Neural crest cell (in vitro differentiated cells): ENCODE results near the gene PGC. TPM values are rescaled to one million over a fixed set of nuclear protein-coding genes. Genes with fewer than 3 reads are reported as not detected.

Experiments used
- DNase-seq: peaks from one replicate; pipeline ENCODE4 v3.0.0; 2021; ENCODE audit warnings: low read depth, mixed read lengths, low spot score
- H3K27ac Mint-ChIP-seq: one replicate; pipeline ENCODE4 v1.8.0; 2021; ENCODE audit warnings: mild to moderate bottlenecking, mixed read lengths; ENCODE audit not compliant: unreplicated experiment
- H3K27me3 Mint-ChIP-seq: 2 replicates; pipeline ENCODE4 v1.8.0; 2021; ENCODE audit warnings: low read depth, mild to moderate bottlenecking, mixed read lengths
- H3K36me3 Mint-ChIP-seq: 2 replicates; pipeline ENCODE4 v1.8.0; 2021; ENCODE audit warnings: low read depth, mild to moderate bottlenecking, mixed read lengths
- H3K4me1 Mint-ChIP-seq: 2 replicates; pipeline ENCODE4 v1.8.0; 2021; ENCODE audit warnings: mixed read lengths
- H3K4me3 Mint-ChIP-seq: one replicate; pipeline ENCODE4 v1.8.0; 2021; ENCODE audit warnings: mild to moderate bottlenecking, mixed read lengths
- H3K9me3 Mint-ChIP-seq: 2 replicates; pipeline ENCODE4 v1.8.0; 2021; ENCODE audit warnings: mixed read lengths
- total RNA-seq: library from RNA; stranded (reverse); gene quantifications from 2 replicates; pipeline ENCODE4 v1.2.1, GENCODE V29; 2021
- TF ChIP-seq, protein P1 (sequence below): fragments of 200-600 bp; sonication (generic); conservative IDR thresholded peaks from 2 replicates; pipeline ENCODE4 v1.5.0; 2021; ENCODE audit warnings: antibody characterized with exemption, mild to moderate bottlenecking

Gene PGC
- total RNA-seq, 1 donor from 2014 or later = not detected

DNA sequence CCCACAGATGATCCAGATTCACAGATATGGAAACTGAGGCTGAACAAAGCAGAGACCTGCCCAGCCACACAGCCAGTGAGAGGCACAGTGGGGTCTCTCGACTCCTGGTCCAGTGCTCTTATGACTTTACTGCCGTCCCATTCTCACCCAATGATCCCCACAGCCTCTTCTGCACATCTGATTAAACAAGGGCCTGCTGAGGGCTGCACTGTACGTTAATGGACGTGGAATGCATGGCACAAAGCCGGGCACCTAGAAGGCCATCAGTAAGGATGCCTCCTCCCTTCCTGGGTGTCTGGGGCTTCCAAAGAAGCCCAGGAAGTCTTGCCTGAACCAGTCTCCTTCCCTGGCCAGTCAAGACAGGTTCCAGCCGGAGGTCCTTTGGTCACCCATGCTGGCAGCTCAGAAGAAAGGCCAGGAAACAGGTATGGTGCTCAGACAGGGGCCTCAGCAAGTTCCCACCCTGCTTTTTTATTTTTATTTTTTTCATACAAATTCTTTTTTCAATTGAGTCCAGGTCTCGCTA, 15.6 kb downstream of the PGC start:
- Mint-ChIP-seq H3K27me3 (peaks cover 39% of the 10 kb centered on the region), H3K4me3 (no peak overlapping the region), H3K27ac (no peak overlapping the region), H3K36me3 (no peaks in the 10 kb centered on the region), H3K9me3 (no peaks in the 10 kb centered on the region), H3K4me1 (peaks cover 9% of the 10 kb centered on the region)
- TF ChIP-seq, protein P1, sequence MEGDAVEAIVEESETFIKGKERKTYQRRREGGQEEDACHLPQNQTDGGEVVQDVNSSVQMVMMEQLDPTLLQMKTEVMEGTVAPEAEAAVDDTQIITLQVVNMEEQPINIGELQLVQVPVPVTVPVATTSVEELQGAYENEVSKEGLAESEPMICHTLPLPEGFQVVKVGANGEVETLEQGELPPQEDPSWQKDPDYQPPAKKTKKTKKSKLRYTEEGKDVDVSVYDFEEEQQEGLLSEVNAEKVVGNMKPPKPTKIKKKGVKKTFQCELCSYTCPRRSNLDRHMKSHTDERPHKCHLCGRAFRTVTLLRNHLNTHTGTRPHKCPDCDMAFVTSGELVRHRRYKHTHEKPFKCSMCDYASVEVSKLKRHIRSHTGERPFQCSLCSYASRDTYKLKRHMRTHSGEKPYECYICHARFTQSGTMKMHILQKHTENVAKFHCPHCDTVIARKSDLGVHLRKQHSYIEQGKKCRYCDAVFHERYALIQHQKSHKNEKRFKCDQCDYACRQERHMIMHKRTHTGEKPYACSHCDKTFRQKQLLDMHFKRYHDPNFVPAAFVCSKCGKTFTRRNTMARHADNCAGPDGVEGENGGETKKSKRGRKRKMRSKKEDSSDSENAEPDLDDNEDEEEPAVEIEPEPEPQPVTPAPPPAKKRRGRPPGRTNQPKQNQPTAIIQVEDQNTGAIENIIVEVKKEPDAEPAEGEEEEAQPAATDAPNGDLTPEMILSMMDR = no peak
- DNase-seq = no peak

DNA sequence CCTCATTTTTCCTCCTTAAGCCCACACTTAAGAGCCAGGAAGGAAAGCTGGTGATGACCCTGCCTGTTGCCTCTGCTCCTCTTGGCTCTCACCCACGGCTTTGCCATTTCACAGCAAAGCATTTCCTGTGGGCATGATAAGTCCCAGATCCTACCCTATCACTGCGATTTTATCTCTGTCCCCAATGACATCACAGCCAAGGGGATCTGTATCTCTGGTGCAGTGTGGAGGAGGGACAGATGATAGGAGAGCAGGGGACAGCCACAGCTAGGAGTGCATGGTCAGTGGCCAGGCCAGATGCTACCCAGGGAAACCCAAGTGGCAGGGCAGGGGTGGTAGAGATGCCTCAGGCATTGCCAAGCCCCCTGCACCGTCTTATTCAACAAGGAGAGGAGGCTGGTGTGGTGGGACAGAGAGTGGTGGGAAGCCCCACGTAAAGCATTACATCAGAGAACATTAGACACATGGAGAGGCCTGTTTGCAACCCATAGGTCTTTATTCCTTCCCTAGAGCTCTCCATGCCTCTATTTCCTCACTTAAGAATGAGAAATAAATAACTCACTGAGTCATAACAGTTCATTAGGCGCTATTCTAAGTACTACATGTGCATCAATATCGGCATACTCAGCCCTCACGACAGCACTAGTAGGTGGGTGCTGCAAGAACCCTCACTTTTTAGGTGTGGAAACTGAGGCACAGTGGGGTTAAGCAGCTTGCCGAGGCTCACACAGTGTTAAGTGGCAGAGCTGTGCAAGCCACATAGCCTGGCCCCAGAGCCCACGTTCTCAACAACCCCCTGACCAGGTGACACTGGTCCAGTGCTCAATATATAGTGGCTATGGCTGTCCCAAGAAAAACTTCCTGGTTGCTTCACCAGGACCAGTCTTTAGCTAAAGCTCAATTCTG, 16.4 kb downstream of the PGC start:
- Mint-ChIP-seq H3K4me3 (no peak overlapping the region), H3K9me3 (no peaks in the 10 kb centered on the region), H3K27ac (no peak overlapping the region), H3K27me3 (peaks cover 37% of the 10 kb centered on the region), H3K36me3 (no peaks in the 10 kb centered on the region), H3K4me1 (peaks cover 7% of the 10 kb centered on the region)
- TF ChIP-seq, protein P1 = no peak
- DNase-seq = no peak

DNA sequence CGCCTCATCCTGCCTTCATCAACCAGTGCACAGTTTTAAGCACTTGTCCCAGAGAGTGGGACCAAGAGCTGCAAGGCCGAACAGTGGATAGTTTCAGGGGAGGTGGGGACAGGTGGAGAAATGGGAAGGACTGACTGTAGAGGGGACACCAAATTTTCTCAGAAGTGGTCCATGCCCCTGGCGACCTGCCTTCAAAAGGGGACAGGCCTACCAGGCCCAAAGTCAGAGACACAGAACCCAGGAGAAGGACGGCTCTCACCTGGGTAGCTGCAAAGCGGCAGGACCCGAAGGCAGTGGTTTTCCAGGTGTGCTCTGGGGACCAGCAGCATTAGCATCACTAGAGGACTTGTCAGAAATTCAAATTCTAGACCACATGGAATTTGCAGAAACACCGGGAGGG, 17.6 kb downstream of the PGC start:
- no peak for DNase-seq
- TF ChIP-seq, protein P1 = no peak
- Mint-ChIP-seq H3K4me1 (peaks cover 4% of the 10 kb centered on the region), H3K4me3 (no peak overlapping the region), H3K27me3 (peaks cover 33% of the 10 kb centered on the region), H3K27ac (no peak overlapping the region), H3K9me3 (no peaks in the 10 kb centered on the region), H3K36me3 (no peaks in the 10 kb centered on the region)

DNA sequence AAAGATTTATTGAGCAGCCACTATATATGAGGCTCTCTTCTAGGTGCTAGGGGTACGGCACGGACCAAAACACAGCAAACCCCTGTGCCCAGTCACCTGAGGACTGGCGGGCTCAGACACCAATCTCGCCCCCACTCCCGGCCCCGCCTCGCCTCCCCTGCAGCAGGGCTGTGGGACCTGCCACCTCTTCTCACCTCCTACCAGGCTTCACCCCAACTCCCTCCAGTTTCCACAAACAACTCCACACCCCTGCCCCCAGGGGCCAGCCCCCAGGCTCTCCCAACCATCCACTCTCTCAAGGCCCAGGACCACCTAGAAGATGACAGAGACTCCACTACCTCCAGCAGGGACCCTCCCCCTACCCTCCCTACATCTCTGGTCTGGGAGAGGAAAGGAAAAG, 18.2 kb downstream of the PGC start:
- H3K4me3 Mint-ChIP-seq = no peak overlapping the region
- no peak overlapping the region for H3K27ac Mint-ChIP-seq
- TF ChIP-seq, protein P1 = no peak
- peaks cover 32% of the 10 kb centered on the region for H3K27me3 Mint-ChIP-seq
- H3K9me3 Mint-ChIP-seq = no peaks in the 10 kb centered on the region
- no peaks in the 10 kb centered on the region for H3K36me3 Mint-ChIP-seq
- DNase-seq = no peak
- peaks cover 5% of the 10 kb centered on the region for H3K4me1 Mint-ChIP-seq

DNA sequence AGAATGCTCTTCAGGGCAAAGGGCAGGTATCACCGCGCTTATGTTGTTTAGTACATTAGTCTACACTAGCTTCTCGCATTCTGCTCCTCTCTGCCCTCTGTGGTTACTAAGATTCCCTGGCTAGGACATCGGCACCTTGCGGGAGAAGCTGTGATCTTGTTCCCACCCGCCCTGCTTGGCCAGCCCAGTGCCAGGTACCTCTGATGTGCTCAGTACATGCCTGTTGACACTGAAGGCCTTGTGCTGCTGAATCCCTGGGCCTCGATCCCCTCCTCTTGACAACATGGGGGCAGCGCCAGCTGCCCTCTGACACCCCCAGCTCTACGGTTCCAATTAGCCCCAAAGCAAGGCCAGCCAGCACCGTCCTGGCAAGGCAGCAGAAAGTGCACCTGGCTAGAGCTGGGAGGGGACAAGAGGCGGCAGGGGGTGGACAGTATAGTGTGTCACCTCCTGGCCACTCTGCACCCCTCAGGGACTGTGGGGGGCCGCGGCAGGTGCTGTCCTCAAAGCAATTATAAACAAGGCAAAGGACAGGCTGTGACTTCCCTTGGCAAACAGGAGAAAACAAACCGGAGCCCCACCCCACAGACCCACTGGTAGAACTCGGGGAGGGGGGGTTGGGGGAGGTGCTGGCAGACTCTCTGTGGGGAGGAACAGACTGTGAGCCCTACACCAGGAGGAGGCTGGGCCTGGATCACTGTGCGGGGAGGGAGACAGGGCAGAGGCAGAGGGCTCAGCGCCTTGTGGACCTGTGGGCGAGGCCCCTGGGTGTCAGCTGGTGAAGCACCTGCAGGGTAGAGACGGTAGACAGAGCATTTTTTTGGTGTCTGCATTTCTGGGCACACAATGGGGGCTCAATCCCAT, 18.9 kb downstream of the PGC start:
- peaks cover 26% of the 10 kb centered on the region for H3K27me3 Mint-ChIP-seq
- H3K9me3 Mint-ChIP-seq = no peaks in the 10 kb centered on the region
- no peaks in the 10 kb centered on the region for H3K36me3 Mint-ChIP-seq
- no peak for DNase-seq
- H3K4me1 Mint-ChIP-seq = peaks cover 5% of the 10 kb centered on the region
- H3K27ac Mint-ChIP-seq = no peak overlapping the region
- TF ChIP-seq, protein P1 = no peak
- no peak overlapping the region for H3K4me3 Mint-ChIP-seq
